WI38 (cell line): ENCODE results near the gene RNFT2.
"Not testable (repeated sequence)": the region's sequence is repeated elsewhere in the genome, so short reads cannot be mapped to it uniquely, and the experiment has no call there.

Source experiments
- H3K4me3 ChIP-seq: 2 replicates; pipeline ENCODE4 v1.5.1; 2011; ENCODE audit warnings: low read depth, mild to moderate bottlenecking, control low read depth, low read length
- CTCF ChIP-seq: IDR thresholded peaks from 2 replicates; pipeline ENCODE4 v1.5.1; 2012; ENCODE audit warnings: low read depth, mild to moderate bottlenecking, control low read depth, low read length

Gene RNFT2

DNA sequence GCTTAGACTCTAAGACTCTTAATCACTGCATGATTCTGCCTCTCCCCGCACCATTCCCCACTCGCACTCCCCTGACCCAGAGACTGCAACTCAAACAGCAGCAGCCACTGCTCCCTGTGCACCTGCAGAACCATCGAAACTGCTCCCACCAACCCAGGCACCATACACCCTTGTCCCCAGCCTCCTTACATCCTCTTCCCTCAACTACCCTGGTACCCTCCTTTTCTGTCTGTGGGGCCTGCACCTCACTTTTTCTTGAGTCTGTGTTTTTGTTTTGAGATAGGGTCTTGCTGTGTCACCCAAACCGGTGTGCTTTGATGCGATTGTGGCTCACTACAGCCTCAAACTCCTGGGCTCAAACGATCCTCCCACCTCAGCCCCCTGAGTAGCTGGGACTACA lies 69.4 kb downstream of the RNFT2 start:
- H3K4me3 ChIP-seq: no peak overlapping the region
- no peak for TF ChIP-seq CTCF

DNA sequence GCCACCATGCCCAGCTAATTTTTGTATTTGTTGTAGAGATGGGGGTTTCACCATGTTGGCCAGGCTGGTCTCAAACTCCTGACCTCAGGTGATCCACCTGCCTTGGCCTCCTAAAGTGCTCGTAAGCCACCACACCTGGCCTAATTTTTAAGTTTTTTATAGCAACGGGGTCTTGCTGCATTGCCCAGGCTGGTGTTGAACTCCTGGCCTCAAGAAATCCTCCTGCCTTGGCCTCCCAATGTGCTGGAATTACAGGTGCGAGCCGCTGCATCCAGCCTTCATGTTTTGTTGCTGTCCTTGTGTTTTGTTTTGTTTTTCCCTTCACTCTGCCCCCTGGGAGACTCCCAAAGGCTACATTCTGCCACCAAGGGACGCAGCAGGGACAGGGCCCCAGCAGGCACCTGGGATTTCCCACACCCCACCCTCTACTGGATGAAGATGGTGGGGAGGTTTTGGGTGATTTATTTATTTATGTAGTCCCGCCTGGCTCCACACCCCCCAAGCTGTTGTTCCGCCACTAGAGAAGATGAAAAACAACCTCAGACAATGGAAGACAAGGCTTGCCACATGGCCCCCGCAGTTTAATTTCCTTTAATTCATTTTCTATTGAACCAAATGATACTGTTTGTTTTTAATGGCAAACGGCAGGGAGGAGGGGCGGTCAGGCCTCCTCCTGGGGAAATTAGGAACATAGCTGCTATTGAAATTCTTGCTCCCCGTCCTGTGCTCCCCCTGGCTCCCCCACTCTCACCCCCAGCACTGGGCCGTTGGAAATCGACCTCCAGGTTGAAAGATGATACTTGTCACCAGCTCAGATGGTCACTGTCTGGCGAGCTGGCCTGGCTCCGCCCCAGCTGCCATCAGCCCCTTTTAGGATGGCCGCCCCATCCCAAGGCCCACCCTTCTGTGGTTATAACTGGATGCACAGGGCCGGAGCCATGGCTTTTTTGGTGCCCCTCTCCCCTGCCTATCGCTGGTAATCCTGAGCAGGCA lies 70.3 kb downstream of the RNFT2 start:
- H3K4me3 ChIP-seq: no peak overlapping the region
- no peak for TF ChIP-seq CTCF

- TF ChIP-seq CTCF: no peak
- no peak overlapping the region for H3K4me3 ChIP-seq
These were observed 74.1 kb downstream of the RNFT2 start for GRCh38 chr12:116812238-116812637.

GRCh38 chr12:116813271-116814041 lies 75.3 kb downstream of the RNFT2 start:
- TF ChIP-seq CTCF: no peak

DNA sequence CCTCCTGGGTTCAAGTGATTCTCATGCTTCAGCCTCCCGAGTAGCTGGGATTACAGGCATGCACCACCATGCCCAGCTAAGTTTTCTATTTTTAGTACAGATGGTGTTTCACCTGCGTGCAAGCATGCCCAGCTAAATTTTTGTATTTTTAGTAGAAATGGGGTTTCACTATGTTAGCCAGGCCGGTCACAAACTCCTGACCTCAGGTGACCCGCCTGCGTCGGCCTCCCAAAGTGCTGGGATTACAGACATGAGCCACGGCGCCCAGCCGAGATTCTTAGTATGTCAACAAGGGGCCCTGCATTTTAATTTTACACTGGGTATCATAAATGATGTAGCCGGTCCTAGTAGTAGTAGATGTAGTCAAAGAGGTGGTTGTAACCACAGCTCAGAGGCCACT lies 76.7 kb downstream of the RNFT2 start:
- H3K4me3 ChIP-seq: not testable (repeated sequence)

More at GRCh38 chr12:116813271-116814041, 75.3 kb downstream of the RNFT2 start:
- no peak overlapping the region for H3K4me3 ChIP-seq

DNA sequence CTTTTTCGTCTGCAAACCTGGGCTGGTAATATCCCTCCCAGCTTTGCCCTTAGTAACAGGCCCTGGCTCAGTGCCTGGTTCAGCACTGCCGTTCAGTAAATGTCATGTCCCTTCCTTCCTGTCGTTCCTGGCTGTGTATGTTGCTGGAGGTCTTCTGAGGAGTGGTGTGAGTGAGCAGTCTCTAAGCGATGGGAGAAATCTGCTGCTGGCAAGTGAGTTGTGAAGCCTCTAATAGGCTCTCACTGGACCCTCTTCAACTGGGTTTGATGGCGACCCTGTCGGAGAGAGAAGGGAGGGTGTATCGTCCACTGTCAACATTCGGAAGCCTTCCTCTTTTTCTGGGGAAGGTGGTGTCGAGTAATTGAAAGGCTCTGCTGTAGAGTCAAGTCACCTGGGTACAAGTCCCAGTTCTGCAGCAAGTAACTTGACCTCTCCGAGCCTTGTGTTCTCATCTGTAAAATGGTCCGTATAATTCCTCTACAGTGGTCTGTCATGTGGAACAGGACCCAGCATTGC lies 80.3 kb downstream of the RNFT2 start:
- peak overlapping the region; percentile 79 for H3K4me3 ChIP-seq

More for the DNA sequence above, 80.3 kb downstream of the RNFT2 start:
- no peak for TF ChIP-seq CTCF
